Measurements from ENCODE around the gene DDX59.

The DDX59 gene

DNA sequence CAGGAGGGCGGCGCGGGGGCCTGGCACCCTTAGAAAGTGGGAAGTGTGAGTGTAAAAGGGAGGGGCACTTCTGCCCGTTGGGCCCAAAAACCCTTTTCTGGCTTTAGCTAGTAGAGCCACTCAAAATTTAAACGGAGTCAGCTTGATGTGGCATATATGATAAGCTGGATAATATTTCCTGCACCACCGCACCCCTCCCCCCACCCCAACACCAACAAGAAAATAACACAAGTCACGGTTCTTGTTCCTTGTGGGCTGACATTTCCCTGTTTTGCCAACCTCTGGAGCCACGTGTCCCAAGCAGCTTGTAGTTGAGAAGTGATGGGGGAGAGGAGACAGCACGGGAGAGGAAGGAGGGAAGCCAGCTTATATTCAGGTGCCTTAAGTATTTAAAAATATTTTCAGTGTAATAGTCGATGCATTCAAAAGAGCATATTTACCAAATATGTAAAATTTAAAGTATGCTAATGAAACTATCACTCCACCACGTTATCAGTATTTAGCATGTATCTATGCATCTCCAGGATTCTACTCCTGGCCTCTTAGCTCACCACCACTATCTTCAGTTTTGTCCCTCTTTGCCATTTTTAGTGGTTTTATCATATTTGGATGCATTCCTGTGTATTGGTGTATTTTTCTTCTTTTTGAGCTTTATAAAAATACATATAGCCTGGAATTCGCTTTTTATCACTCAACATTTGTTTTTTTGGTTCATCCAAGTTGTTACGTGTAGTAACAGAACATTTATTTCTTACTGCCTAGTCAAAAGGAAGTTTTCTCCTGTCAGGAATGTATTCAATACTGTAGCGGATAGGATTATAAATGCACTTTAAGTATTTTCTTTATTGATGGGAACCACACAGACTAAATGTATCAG lies 773 bp upstream of the DDX59 start (continued):
- TF ChIP-seq, protein P1, sequence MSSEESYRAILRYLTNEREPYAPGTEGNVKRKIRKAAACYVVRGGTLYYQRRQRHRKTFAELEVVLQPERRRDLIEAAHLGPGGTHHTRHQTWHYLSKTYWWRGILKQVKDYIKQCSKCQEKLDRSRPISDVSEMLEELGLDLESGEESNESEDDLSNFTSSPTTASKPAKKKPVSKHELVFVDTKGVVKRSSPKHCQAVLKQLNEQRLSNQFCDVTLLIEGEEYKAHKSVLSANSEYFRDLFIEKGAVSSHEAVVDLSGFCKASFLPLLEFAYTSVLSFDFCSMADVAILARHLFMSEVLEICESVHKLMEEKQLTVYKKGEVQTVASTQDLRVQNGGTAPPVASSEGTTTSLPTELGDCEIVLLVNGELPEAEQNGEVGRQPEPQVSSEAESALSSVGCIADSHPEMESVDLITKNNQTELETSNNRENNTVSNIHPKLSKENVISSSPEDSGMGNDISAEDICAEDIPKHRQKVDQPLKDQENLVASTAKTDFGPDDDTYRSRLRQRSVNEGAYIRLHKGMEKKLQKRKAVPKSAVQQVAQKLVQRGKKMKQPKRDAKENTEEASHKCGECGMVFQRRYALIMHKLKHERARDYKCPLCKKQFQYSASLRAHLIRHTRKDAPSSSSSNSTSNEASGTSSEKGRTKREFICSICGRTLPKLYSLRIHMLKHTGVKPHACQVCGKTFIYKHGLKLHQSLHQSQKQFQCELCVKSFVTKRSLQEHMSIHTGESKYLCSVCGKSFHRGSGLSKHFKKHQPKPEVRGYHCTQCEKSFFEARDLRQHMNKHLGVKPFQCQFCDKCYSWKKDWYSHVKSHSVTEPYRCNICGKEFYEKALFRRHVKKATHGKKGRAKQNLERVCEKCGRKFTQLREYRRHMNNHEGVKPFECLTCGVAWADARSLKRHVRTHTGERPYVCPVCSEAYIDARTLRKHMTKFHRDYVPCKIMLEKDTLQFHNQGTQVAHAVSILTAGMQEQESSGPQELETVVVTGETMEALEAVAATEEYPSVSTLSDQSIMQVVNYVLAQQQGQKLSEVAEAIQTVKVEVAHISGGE (tag by site-specific recombination; conservative IDR thresholded peaks at IDR 0.05; ENCODE audit: low read depth): no peak
- TF ChIP-seq SP3 (tag by site-specific recombination; IDR thresholded peaks at IDR 0.05): peak; percentile 69
- no peak for TF ChIP-seq ZNF555 (tag by site-specific recombination; conservative IDR thresholded peaks at IDR 0.05)
- TF ChIP-seq, protein P2, sequence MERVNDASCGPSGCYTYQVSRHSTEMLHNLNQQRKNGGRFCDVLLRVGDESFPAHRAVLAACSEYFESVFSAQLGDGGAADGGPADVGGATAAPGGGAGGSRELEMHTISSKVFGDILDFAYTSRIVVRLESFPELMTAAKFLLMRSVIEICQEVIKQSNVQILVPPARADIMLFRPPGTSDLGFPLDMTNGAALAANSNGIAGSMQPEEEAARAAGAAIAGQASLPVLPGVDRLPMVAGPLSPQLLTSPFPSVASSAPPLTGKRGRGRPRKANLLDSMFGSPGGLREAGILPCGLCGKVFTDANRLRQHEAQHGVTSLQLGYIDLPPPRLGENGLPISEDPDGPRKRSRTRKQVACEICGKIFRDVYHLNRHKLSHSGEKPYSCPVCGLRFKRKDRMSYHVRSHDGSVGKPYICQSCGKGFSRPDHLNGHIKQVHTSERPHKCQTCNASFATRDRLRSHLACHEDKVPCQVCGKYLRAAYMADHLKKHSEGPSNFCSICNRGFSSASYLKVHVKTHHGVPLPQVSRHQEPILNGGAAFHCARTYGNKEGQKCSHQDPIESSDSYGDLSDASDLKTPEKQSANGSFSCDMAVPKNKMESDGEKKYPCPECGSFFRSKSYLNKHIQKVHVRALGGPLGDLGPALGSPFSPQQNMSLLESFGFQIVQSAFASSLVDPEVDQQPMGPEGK (tag by site-specific recombination; IDR thresholded peaks at IDR 0.05): peak; percentile 96
- TF ChIP-seq ZNF335 (tag by site-specific recombination; conservative IDR thresholded peaks at IDR 0.05): peak; percentile 81
- TF ChIP-seq ZNF514 (tag by site-specific recombination; IDR thresholded peaks at IDR 0.05): no peak
- TF ChIP-seq REPIN1 (tag by site-specific recombination; IDR thresholded peaks at IDR 0.05; ENCODE audit: low read depth): no peak
- no peak for TF ChIP-seq ZNF521 (tag by site-specific recombination; IDR thresholded peaks at IDR 0.05)
- peak; percentile 51; the same call in 1 of the 2 replicates for TF ChIP-seq ZNF501 (tag by site-specific recombination; IDR thresholded peaks at IDR 0.05)
- TF ChIP-seq KLF8 (tag by site-specific recombination; IDR thresholded peaks at IDR 0.05): 0 out of 2 replicates have a peak, but pooled peaks have one; percentile 9
- TF ChIP-seq ZNF366 (tag by site-specific recombination; conservative IDR thresholded peaks at IDR 0.05): 0 out of 2 replicates have a peak, but pooled peaks have one; percentile 49
- peak; percentile 29; the same call in 1 of the 2 replicates for TF ChIP-seq BCL11A (tag by site-specific recombination; IDR thresholded peaks at IDR 0.05; ENCODE audit: low read depth)
- TF ChIP-seq ZNF175 (tag by site-specific recombination; IDR thresholded peaks at IDR 0.05): no peak
- TF ChIP-seq ZFP37 (tag by site-specific recombination; IDR thresholded peaks at IDR 0.05): 0 out of 2 replicates have a peak, but pooled peaks have one; percentile 11

DNA sequence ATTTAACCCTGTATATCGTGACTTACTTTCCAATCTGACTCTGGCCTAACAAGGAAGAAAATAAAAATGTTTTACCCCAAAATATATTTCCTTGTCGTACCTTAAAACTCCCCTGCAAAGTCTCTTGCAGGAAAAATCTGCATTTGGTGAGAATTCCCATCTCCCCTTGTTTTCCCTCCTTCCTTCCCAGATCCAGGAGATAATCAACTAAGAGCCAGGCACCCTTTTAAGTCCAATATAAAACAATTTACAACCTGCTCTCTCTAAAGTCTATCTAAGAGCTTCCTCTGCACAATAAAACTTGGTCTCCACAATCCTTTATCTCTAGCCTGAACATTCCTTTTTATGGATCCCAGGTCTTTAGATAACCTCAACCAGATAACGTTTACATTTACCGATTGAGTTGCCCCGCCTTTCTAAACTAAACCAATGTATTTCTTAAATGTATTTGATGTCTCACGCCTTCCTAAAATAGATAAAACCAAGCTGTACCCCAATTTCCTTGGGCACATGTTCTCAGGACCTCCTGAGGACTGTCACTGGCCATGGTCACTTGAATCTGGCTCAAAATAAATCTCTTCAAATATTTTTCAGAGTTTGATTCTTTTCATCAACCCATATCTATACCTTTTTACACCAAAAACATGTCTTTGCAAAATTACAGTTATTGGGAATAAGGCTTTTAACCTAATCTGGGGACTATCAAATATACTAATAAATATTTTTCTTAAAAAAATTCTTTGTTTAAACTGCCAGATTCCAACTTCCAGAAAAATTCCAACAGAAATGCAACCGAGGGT lies 993 bp downstream of the DDX59 start:
- ChIA-PET CTCF (interaction anchor here (0.6 kb wide), 1 partner anchor 523 kb away, joined by 3 read pairs; no protein-coding TSS in a partner anchor), POLR2A (interaction anchor here (0.7 to 2.9 kb wide), 12 partner anchors 9 to 446 kb away, joined by 3 to 35 read pairs (median 6); partner anchors contain the start of genes CAMSAP2 and KIF14)
- Histone ChIP-seq H3K27ac (ENCODE audit: extremely low read depth, low read depth, low read length) (peak overlapping the region; percentile 98; the same call in 1 of the 2 replicates), H3K9me3 (ENCODE audit: control insufficient read depth, insufficient read depth, low read depth, low read length) (no peaks in the 10 kb centered on the region), H3K4me1 (ENCODE audit: control insufficient read depth, insufficient read depth, low read length) (peaks cover 3% of the 10 kb centered on the region; the same call in 1 of the 2 replicates), H3K36me3 (ENCODE audit: control insufficient read depth in 2 of 2, insufficient read depth in 1 of 2, low read length in 2 of 2) (peaks cover 9 to 17% of the 10 kb centered on the region in 2 experiments), H3K4me3 (ENCODE audit: low read depth, low read length) (peak overlapping the region; percentile 98)
- TF ChIP-seq ZNF600 (tag by site-specific recombination; IDR thresholded peaks at IDR 0.05) (no peak), ZNF24 (tag by site-specific recombination; IDR thresholded peaks at IDR 0.05) (no peak), KLF10 (tag by site-specific recombination; IDR thresholded peaks at IDR 0.05) (no peak), IKZF3 (tag by site-specific recombination; IDR thresholded peaks at IDR 0.05) (peak; percentile 72), ZNF843 (tag by site-specific recombination; IDR thresholded peaks at IDR 0.05) (no peak), ZNF248 (tag by site-specific recombination; IDR thresholded peaks at IDR 0.05) (no peak), BCL11A (tag by site-specific recombination; IDR thresholded peaks at IDR 0.05; ENCODE audit: low read depth) (no peak), ZNF169 (tag by site-specific recombination; IDR thresholded peaks at IDR 0.05) (no peak), ZNF335 (tag by site-specific recombination; conservative IDR thresholded peaks at IDR 0.05) (peak; percentile 65; the same call in 1 of the 2 replicates), ZNF174 (tag by site-specific recombination; IDR thresholded peaks at IDR 0.05) (no peak)
- TF ChIP-seq, protein P3, sequence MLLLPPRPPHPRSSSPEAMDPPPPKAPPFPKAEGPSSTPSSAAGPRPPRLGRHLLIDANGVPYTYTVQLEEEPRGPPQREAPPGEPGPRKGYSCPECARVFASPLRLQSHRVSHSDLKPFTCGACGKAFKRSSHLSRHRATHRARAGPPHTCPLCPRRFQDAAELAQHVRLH (tag by site-specific recombination; IDR thresholded peaks at IDR 0.05): no peak
- TF ChIP-seq, protein P4, sequence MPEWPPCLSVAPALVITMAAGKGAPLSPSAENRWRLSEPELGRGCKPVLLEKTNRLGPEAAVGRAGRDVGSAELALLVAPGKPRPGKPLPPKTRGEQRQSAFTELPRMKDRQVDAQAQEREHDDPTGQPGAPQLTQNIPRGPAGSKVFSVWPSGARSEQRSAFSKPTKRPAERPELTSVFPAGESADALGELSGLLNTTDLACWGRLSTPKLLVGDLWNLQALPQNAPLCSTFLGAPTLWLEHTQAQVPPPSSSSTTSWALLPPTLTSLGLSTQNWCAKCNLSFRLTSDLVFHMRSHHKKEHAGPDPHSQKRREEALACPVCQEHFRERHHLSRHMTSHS (tag by site-specific recombination; IDR thresholded peaks at IDR 0.05): no peak
- TF ChIP-seq, protein P5, sequence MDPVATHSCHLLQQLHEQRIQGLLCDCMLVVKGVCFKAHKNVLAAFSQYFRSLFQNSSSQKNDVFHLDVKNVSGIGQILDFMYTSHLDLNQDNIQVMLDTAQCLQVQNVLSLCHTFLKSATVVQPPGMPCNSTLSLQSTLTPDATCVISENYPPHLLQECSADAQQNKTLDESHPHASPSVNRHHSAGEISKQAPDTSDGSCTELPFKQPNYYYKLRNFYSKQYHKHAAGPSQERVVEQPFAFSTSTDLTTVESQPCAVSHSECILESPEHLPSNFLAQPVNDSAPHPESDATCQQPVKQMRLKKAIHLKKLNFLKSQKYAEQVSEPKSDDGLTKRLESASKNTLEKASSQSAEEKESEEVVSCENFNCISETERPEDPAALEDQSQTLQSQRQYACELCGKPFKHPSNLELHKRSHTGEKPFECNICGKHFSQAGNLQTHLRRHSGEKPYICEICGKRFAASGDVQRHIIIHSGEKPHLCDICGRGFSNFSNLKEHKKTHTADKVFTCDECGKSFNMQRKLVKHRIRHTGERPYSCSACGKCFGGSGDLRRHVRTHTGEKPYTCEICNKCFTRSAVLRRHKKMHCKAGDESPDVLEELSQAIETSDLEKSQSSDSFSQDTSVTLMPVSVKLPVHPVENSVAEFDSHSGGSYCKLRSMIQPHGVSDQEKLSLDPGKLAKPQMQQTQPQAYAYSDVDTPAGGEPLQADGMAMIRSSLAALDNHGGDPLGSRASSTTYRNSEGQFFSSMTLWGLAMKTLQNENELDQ (tag by site-specific recombination; IDR thresholded peaks at IDR 0.05; ENCODE audit: low read depth): no peak
